ENCODE measurements around the gene POLA1. TPM values are rescaled to one million over a fixed set of nuclear protein-coding genes. Genes with fewer than 3 reads are reported as not detected.

POLA1 gene
- total and polyA plus RNA-seq, 3 donors from 2014 or later: 5.4 to 15.7 (median 15.0) TPM

GRCh38 chrX:25023908-25024307, 330.2 kb downstream of the POLA1 start:
- Histone ChIP-seq H3K4me3 (no peak overlapping the region), H3K27me3 (no peaks in the 10 kb centered on the region), H3K4me1 (no peaks in the 10 kb centered on the region), H3K36me3 (ENCODE audit: low read depth, missing control alignments) (no peaks in the 10 kb centered on the region), H3K9me3 (no peaks in the 10 kb centered on the region), H3K27ac (no peak overlapping the region)
- 27 to 73% methylated on average over 1 of the region's 1 CpG for WGBS, 2 donors
- TF ChIP-seq CTCF (IDR thresholded peaks at IDR 0.05) (no peak), POLR2A (IDR thresholded peaks at IDR 0.05) (no peak)
- DNase-seq: no peak
- intact Hi-C loops (cut with DNase I; ENCODE audit: low total_unique reads): no loop called here

GRCh38 chrX:25025615-25026014, 331.9 kb downstream of the POLA1 start:
- TF ChIP-seq CTCF (IDR thresholded peaks at IDR 0.05) (no peak), POLR2A (IDR thresholded peaks at IDR 0.05) (no peak)
- DNase-seq: no peak
- WGBS, 2 donors: 92% methylated on average over 2 of the region's 2 CpGs
- Histone ChIP-seq H3K27me3 (no peaks in the 10 kb centered on the region), H3K4me3 (no peak overlapping the region), H3K9me3 (no peaks in the 10 kb centered on the region), H3K27ac (no peak overlapping the region), H3K36me3 (ENCODE audit: low read depth, missing control alignments) (no peaks in the 10 kb centered on the region), H3K4me1 (no peaks in the 10 kb centered on the region)
- intact Hi-C loops (cut with DNase I; ENCODE audit: low total_unique reads): no loop called here

- 79 to 84% methylated on average over 6 of the region's 6 CpGs for WGBS, 2 donors
- DNase-seq: no peak
- intact Hi-C loops (cut with DNase I; ENCODE audit: low total_unique reads): no loop called here
- no peak overlapping the region for H3K27ac ChIP-seq
- no peaks in the 10 kb centered on the region for H3K4me1 ChIP-seq
- no peak for TF ChIP-seq CTCF (IDR thresholded peaks at IDR 0.05)
- no peak for TF ChIP-seq POLR2A (IDR thresholded peaks at IDR 0.05)
- no peaks in the 10 kb centered on the region for H3K27me3 ChIP-seq
- H3K36me3 ChIP-seq (ENCODE audit: low read depth, missing control alignments): no peaks in the 10 kb centered on the region
- H3K9me3 ChIP-seq: no peaks in the 10 kb centered on the region
- no peak overlapping the region for H3K4me3 ChIP-seq
Measured at GRCh38 chrX:25026576-25026975, 332.9 kb downstream of the POLA1 start.

- H3K36me3 ChIP-seq (ENCODE audit: low read depth, missing control alignments): no peaks in the 10 kb centered on the region
- H3K4me1 ChIP-seq: no peaks in the 10 kb centered on the region
- H3K4me3 ChIP-seq: no peak overlapping the region
- no peaks in the 10 kb centered on the region for H3K27me3 ChIP-seq
- WGBS, 2 donors: 63 to 71% methylated on average over 7 of the region's 7 CpGs
- TF ChIP-seq CTCF (IDR thresholded peaks at IDR 0.05) (no peak), POLR2A (IDR thresholded peaks at IDR 0.05) (no peak)
- no peaks in the 10 kb centered on the region for H3K9me3 ChIP-seq
- intact Hi-C loops (cut with DNase I; ENCODE audit: low total_unique reads): no loop called here
- DNase-seq: no peak
- no peak overlapping the region for H3K27ac ChIP-seq
Measured at GRCh38 chrX:25028726-25029125, 335.0 kb downstream of the POLA1 start.

- 59 to 82% methylated on average over 8 to 15 of the region's 16 CpGs for WGBS, 2 donors
- Histone ChIP-seq H3K36me3 (ENCODE audit: low read depth, missing control alignments) (no peaks in the 10 kb centered on the region), H3K4me3 (no peak overlapping the region), H3K27me3 (no peaks in the 10 kb centered on the region), H3K4me1 (no peaks in the 10 kb centered on the region), H3K9me3 (no peaks in the 10 kb centered on the region), H3K27ac (no peak overlapping the region)
- no peak for DNase-seq
- TF ChIP-seq CTCF (IDR thresholded peaks at IDR 0.05) (no peak), POLR2A (IDR thresholded peaks at IDR 0.05) (no peak)
- intact Hi-C loops (cut with DNase I; ENCODE audit: low total_unique reads): no loop called here
Measured at GRCh38 chrX:25029288-25029825, 335.6 kb downstream of the POLA1 start.

Measured in testis (tissue), 3 donors.